ENCODE data around the gene AIPL1. TPM values are rescaled to one million over a fixed set of nuclear protein-coding genes. Genes with fewer than 3 reads are reported as not detected.

Gene AIPL1
- total RNA-seq, 1 experiment from 2014 or later, result 0.46 TPM

DNA sequence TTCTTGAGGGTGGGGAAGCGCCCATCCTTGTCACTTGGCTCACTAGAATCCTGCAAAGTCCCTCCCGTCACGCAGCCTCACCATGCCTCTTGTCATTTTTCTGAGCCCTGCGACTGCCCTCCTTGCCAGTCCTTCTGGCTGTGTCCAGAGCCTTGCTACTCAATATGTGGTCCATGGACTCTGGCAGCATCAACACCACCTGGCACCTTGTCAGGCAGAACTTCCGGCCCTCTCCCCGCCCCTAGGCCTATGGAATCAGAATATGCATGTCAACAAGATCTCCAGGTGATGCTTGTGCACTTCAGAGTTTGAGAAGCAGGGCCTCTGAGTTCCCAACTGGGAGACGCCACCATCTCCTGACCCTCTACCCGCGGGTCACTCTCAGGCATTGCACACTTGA, 21.4 kb upstream of the AIPL1 start:
- CTCF ChIA-PET, result interaction anchor here (0.7 kb wide), 1 partner anchor 70 kb away, joined by 3 read pairs; no protein-coding TSS in a partner anchor
- ATAC-seq (no peak), DNase-seq (ENCODE audit: low spot score) (no peak)
- TF ChIP-seq NR1H2 (CRISPR knock-in tag; IDR thresholded peaks at IDR 0.05) (no peak), ATF3 (CRISPR knock-in tag; conservative IDR thresholded peaks at IDR 0.05) (no peak), FOXK1 (CRISPR knock-in tag; IDR thresholded peaks at IDR 0.05) (no peak), ZNF423 (CRISPR knock-in tag; IDR thresholded peaks at IDR 0.05) (no peak), GRHL2 (CRISPR knock-in tag; IDR thresholded peaks at IDR 0.05; ENCODE audit: insufficient replicate concordance, severe bottlenecking) (no peak), ZNF396 (CRISPR knock-in tag; IDR thresholded peaks at IDR 0.05; ENCODE audit: borderline replicate concordance) (no peak)
- TF ChIP-seq, protein P1, sequence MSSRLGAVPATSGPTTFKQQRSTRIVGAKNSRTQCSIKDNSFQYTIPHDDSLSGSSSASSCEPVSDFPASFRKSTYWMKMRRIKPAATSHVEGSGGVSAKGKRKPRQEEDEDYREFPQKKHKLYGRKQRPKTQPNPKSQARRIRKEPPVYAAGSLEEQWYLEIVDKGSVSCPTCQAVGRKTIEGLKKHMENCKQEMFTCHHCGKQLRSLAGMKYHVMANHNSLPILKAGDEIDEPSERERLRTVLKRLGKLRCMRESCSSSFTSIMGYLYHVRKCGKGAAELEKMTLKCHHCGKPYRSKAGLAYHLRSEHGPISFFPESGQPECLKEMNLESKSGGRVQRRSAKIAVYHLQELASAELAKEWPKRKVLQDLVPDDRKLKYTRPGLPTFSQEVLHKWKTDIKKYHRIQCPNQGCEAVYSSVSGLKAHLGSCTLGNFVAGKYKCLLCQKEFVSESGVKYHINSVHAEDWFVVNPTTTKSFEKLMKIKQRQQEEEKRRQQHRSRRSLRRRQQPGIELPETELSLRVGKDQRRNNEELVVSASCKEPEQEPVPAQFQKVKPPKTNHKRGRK (CRISPR knock-in tag; IDR thresholded peaks at IDR 0.05; ENCODE audit: borderline replicate concordance), result no peak
- Mint-ChIP-seq H3K36me3 (no peaks in the 10 kb centered on the region), H3K9me3 (no peaks in the 10 kb centered on the region), H3K4me1 (peaks cover 42% of the 10 kb centered on the region), H3K27ac (no peak overlapping the region), H3K27me3 (ENCODE audit: low read depth) (no peaks in the 10 kb centered on the region; the same call in 1 of the 2 replicates), H3K4me3 (peak overlapping the region; percentile 4; the same call in 1 of the 2 replicates)
- POLR2A ChIA-PET, result no interaction called here

DNA sequence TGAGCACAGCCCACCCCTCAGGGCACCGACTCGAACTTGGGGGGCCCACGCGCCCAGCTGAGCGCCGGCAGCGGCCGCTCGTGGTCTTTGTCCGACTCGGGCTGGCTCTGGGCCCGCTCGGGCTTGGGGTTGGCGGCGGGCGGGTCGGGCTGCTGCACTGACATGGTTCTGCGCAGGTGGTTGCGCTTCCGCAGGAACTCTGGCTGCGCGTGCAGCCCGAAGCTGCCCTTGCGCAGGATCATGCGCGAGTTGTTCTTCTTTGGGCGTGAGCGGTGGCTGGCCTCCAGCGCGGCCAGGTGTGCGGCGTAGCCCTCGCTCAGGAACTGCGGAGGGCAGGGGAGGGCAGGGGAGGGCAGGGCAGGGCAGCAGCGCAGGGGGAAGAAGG, 20.4 kb upstream of the AIPL1 start:
- no peaks in the 10 kb centered on the region for H3K9me3 Mint-ChIP-seq
- H3K4me3 Mint-ChIP-seq, result peak overlapping the region; percentile 63
- TF ChIP-seq ELF4 (CRISPR knock-in tag; IDR thresholded peaks at IDR 0.05; ENCODE audit: low read depth) (no peak), ETV6 (CRISPR knock-in tag; IDR thresholded peaks at IDR 0.05) (0 out of 2 replicates have a peak, but pooled peaks have one; percentile 12), SP1 (CRISPR knock-in tag; conservative IDR thresholded peaks at IDR 0.05) (no peak), FOXK1 (CRISPR knock-in tag; IDR thresholded peaks at IDR 0.05) (0 out of 2 replicates have a peak, but pooled peaks have one; percentile 26), PRRX2 (CRISPR knock-in tag; IDR thresholded peaks at IDR 0.05) (no peak), GRHL2 (CRISPR knock-in tag; IDR thresholded peaks at IDR 0.05; ENCODE audit: insufficient replicate concordance, severe bottlenecking) (no peak), NR1H2 (CRISPR knock-in tag; IDR thresholded peaks at IDR 0.05) (no peak), HMGA2 (CRISPR knock-in tag; IDR thresholded peaks at IDR 0.05) (no peak), GTF2I (CRISPR knock-in tag; conservative IDR thresholded peaks at IDR 0.05) (no peak)
- TF ChIP-seq, protein P2, sequence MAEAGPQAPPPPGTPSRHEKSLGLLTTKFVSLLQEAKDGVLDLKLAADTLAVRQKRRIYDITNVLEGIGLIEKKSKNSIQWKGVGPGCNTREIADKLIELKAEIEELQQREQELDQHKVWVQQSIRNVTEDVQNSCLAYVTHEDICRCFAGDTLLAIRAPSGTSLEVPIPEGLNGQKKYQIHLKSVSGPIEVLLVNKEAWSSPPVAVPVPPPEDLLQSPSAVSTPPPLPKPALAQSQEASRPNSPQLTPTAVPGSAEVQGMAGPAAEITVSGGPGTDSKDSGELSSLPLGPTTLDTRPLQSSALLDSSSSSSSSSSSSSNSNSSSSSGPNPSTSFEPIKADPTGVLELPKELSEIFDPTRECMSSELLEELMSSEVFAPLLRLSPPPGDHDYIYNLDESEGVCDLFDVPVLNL (CRISPR knock-in tag; IDR thresholded peaks at IDR 0.05; ENCODE audit: borderline replicate concordance, low read depth), result no peak
- H3K36me3 Mint-ChIP-seq, result peaks cover 4% of the 10 kb centered on the region
- no peaks in the 10 kb centered on the region; the same call in 1 of the 2 replicates for H3K27me3 Mint-ChIP-seq (ENCODE audit: low read depth)
- no peak overlapping the region for H3K27ac Mint-ChIP-seq
- H3K4me1 Mint-ChIP-seq, result peaks cover 43% of the 10 kb centered on the region
- CTCF ChIA-PET, result interaction anchor here (1.0 to 1.5 kb wide), 3 partner anchors 11 to 40 kb away, joined by 3 to 8 read pairs (median 4); partner anchors contain the start of gene PIMREG
- ATAC-seq, result peak; percentile 49
- peak; percentile 62 for DNase-seq (ENCODE audit: low spot score)
- POLR2A ChIA-PET, result interaction anchor here (3.7 kb wide), 1 partner anchor 11 kb away, joined by 24 read pairs; the partner anchor contains the start of gene PIMREG

DNA sequence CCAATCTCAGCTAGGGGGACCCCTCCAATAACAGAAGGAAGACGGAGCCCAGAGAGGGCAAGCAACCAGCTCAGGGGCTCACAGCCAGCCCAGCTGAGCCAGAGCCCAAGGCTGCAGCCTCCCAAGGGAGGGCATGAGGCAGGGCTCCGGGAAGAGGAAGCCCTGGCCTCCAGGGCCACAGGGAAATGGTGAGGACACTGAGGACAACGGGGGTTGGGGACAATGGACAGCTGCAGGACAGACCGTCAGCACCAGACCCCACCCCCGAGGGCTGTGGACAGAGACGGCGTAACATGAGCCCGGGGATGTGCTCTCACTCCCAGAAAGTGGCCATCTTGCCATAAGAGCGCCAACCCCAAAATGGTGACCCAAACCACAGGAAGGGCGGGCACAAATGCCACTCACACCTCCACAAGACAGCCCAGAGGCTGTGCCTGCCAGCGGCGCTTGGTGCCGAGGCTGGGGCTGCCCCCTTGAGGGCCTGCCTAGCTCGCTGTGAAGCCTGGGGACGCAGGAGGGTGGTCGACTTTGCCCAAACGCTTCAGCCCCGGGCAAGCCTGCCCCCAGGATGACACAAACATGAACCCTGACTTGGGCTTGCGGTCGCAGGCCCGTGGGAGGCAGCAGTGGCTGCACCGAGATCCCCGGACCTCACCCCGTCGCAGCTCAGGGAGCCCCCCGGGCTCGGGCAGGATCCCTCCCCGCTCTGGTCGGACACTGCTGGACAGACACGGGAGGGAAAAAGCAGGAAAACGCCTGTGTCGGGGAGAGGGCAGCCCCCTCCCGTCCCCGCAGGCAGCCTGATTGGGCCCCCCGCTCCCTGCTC, 19.8 kb upstream of the AIPL1 start:
- Mint-ChIP-seq H3K4me1 (peaks cover 49% of the 10 kb centered on the region), H3K36me3 (peaks cover 9% of the 10 kb centered on the region), H3K9me3 (no peaks in the 10 kb centered on the region), H3K27ac (no peak overlapping the region), H3K27me3 (ENCODE audit: low read depth) (no peaks in the 10 kb centered on the region; the same call in 1 of the 2 replicates), H3K4me3 (peak overlapping the region; percentile 63)
- DNase-seq (ENCODE audit: low spot score), result peak; percentile 53
- ChIA-PET CTCF (interaction anchor here (0.6 to 3.2 kb wide), 8 partner anchors 10 to 126 kb away, joined by 3 to 18 read pairs (median 4); partner anchors contain the start of gene PIMREG), POLR2A (interaction anchor here (3.7 kb wide), 1 partner anchor 11 kb away, joined by 24 read pairs; the partner anchor contains the start of gene PIMREG)
- peak; percentile 26 for ATAC-seq
- TF ChIP-seq, protein P3, sequence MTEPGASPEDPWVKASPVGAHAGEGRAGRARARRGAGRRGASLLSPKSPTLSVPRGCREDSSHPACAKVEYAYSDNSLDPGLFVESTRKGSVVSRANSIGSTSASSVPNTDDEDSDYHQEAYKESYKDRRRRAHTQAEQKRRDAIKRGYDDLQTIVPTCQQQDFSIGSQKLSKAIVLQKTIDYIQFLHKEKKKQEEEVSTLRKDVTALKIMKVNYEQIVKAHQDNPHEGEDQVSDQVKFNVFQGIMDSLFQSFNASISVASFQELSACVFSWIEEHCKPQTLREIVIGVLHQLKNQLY (CRISPR knock-in tag; IDR thresholded peaks at IDR 0.05), result no peak
- TF ChIP-seq, protein P4, sequence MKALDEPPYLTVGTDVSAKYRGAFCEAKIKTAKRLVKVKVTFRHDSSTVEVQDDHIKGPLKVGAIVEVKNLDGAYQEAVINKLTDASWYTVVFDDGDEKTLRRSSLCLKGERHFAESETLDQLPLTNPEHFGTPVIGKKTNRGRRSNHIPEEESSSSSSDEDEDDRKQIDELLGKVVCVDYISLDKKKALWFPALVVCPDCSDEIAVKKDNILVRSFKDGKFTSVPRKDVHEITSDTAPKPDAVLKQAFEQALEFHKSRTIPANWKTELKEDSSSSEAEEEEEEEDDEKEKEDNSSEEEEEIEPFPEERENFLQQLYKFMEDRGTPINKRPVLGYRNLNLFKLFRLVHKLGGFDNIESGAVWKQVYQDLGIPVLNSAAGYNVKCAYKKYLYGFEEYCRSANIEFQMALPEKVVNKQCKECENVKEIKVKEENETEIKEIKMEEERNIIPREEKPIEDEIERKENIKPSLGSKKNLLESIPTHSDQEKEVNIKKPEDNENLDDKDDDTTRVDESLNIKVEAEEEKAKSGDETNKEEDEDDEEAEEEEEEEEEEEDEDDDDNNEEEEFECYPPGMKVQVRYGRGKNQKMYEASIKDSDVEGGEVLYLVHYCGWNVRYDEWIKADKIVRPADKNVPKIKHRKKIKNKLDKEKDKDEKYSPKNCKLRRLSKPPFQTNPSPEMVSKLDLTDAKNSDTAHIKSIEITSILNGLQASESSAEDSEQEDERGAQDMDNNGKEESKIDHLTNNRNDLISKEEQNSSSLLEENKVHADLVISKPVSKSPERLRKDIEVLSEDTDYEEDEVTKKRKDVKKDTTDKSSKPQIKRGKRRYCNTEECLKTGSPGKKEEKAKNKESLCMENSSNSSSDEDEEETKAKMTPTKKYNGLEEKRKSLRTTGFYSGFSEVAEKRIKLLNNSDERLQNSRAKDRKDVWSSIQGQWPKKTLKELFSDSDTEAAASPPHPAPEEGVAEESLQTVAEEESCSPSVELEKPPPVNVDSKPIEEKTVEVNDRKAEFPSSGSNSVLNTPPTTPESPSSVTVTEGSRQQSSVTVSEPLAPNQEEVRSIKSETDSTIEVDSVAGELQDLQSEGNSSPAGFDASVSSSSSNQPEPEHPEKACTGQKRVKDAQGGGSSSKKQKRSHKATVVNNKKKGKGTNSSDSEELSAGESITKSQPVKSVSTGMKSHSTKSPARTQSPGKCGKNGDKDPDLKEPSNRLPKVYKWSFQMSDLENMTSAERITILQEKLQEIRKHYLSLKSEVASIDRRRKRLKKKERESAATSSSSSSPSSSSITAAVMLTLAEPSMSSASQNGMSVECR (CRISPR knock-in tag; IDR thresholded peaks at IDR 0.05; ENCODE audit: borderline replicate concordance), result 0 out of 2 replicates have a peak, but pooled peaks have one; percentile 47
- TF ChIP-seq OVOL2 (CRISPR knock-in tag; IDR thresholded peaks at IDR 0.05; ENCODE audit: borderline replicate concordance) (no peak), ETV6 (CRISPR knock-in tag; IDR thresholded peaks at IDR 0.05) (peak; percentile 68; the same call in 1 of the 2 replicates), NFATC4 (CRISPR knock-in tag; IDR thresholded peaks at IDR 0.05) (no peak), PRRX2 (CRISPR knock-in tag; IDR thresholded peaks at IDR 0.05) (no peak)
- TF ChIP-seq, protein P5, sequence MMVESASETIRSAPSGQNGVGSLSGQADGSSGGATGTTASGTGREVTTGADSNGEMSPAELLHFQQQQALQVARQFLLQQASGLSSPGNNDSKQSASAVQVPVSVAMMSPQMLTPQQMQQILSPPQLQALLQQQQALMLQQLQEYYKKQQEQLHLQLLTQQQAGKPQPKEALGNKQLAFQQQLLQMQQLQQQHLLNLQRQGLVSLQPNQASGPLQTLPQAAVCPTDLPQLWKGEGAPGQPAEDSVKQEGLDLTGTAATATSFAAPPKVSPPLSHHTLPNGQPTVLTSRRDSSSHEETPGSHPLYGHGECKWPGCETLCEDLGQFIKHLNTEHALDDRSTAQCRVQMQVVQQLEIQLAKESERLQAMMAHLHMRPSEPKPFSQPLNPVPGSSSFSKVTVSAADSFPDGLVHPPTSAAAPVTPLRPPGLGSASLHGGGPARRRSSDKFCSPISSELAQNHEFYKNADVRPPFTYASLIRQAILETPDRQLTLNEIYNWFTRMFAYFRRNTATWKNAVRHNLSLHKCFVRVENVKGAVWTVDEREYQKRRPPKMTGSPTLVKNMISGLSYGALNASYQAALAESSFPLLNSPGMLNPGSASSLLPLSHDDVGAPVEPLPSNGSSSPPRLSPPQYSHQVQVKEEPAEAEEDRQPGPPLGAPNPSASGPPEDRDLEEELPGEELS (CRISPR knock-in tag; IDR thresholded peaks at IDR 0.05), result 0 out of 2 replicates have a peak, but pooled peaks have one; percentile 2

Measured in WTC11 (cell line).